Neural cell (in vitro differentiated cells): ENCODE results near the gene IP6K1.

Experiments
- CTCF ChIP-seq: fragments of 450-650 bp; IDR thresholded peaks from 2 replicates; pipeline ENCODE4 v1.5.1; 2014; ENCODE audit warnings: antibody characterized with exemption, mild to moderate bottlenecking, moderate library complexity; ENCODE audit not compliant: poor library complexity, severe bottlenecking
- EP300 ChIP-seq: fragments of 450-650 bp; conservative IDR thresholded peaks from 2 replicates; pipeline ENCODE4 v1.6.1; 2014; ENCODE audit warnings: antibody characterized with exemption, mild to moderate bottlenecking, moderate library complexity; ENCODE audit not compliant: poor library complexity, severe bottlenecking
- EZH2 ChIP-seq: fragments of 200-600, 300-800 bp; shearing (Covaris generic), sonication (generic); IDR thresholded peaks from 2 replicates; pipeline ENCODE4 v1.6.1; 2014; ENCODE audit warnings: antibody characterized with exemption, low read length, borderline replicate concordance, mild to moderate bottlenecking; ENCODE audit not compliant: insufficient read depth, poor library complexity, severe bottlenecking
- MXI1 ChIP-seq: fragments of 450-650 bp; conservative IDR thresholded peaks from 2 replicates; pipeline ENCODE4 v1.6.1; 2014; ENCODE audit warnings: antibody characterized with exemption, mild to moderate bottlenecking; ENCODE audit not compliant: poor library complexity, severe bottlenecking
- POLR2AphosphoS5 ChIP-seq: IDR thresholded peaks from 2 replicates; pipeline ENCODE4 v1.6.1; 2012
- SMC3 ChIP-seq: fragments of 450-650 bp; conservative IDR thresholded peaks from 2 replicates; pipeline ENCODE4 v1.6.1; 2014; ENCODE audit warnings: antibody characterized with exemption, mild to moderate bottlenecking, moderate library complexity; ENCODE audit not compliant: poor library complexity
- TF ChIP-seq, protein P1 (sequence below): IDR thresholded peaks from 2 replicates; pipeline ENCODE4 v1.6.1; 2012; ENCODE audit warnings: borderline replicate concordance

DNA sequence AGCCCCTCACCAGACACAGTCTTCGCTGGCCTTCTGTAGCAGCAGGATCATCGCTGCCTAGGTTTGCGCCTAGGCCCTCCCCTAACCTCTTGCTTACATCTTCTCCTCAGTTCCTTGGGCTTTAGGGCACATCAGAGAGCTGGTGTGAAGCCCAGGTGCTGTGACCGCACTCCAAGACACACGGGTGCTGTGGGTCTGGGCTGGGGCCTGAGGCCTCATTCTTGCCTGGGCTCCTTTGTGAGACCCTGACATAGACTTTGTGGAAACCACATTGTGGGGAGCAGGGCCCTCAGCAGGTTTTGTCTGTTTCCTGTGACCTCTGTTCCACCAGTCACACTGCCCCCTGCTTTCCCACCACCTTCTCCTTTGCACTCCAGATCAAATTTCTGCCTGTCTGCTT, 74.9 kb downstream of the IP6K1 start:
- TF ChIP-seq POLR2AphosphoS5 (no peak), EP300 (no peak), CTCF (no peak), EZH2 (no peak), MXI1 (no peak), SMC3 (no peak)
- TF ChIP-seq, protein P1, sequence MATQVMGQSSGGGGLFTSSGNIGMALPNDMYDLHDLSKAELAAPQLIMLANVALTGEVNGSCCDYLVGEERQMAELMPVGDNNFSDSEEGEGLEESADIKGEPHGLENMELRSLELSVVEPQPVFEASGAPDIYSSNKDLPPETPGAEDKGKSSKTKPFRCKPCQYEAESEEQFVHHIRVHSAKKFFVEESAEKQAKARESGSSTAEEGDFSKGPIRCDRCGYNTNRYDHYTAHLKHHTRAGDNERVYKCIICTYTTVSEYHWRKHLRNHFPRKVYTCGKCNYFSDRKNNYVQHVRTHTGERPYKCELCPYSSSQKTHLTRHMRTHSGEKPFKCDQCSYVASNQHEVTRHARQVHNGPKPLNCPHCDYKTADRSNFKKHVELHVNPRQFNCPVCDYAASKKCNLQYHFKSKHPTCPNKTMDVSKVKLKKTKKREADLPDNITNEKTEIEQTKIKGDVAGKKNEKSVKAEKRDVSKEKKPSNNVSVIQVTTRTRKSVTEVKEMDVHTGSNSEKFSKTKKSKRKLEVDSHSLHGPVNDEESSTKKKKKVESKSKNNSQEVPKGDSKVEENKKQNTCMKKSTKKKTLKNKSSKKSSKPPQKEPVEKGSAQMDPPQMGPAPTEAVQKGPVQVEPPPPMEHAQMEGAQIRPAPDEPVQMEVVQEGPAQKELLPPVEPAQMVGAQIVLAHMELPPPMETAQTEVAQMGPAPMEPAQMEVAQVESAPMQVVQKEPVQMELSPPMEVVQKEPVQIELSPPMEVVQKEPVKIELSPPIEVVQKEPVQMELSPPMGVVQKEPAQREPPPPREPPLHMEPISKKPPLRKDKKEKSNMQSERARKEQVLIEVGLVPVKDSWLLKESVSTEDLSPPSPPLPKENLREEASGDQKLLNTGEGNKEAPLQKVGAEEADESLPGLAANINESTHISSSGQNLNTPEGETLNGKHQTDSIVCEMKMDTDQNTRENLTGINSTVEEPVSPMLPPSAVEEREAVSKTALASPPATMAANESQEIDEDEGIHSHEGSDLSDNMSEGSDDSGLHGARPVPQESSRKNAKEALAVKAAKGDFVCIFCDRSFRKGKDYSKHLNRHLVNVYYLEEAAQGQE = no peak
